Transverse colon (tissue), 4 donors: ENCODE measurements around the gene LRRC4C.

Experiments used
- CTCF ChIP-seq, 5 experiments: fragments of 200-600 bp in 3 of 5; fragments of 450-650 bp in 2 of 5; sonication (generic) in 3 of 5; IDR thresholded peaks; 1 replicate in 2 of 5; 2 replicates in 3 of 5; pipeline ENCODE4 v1.5.1; 2016 to 2017; ENCODE audit warnings: antibody characterized with exemption in 5 of 5, inconsistent platforms in 3 of 5, mild to moderate bottlenecking in 2 of 5, moderate library complexity in 1 of 5
- EP300 ChIP-seq: sonication (generic); formaldehyde crosslinking; IDR thresholded peaks from one replicate; pipeline ENCODE4 v1.6.1; 2017; ENCODE audit warnings: antibody characterized with exemption, low read depth
- POLR2A ChIP-seq: fragments of 450-650 bp; IDR thresholded peaks from one replicate; pipeline ENCODE4 v1.6.1; 2016; ENCODE audit warnings: antibody characterized with exemption, mild to moderate bottlenecking, moderate library complexity
- POLR2AphosphoS5 ChIP-seq, 3 donors: sonication (generic); formaldehyde crosslinking; IDR thresholded peaks; one replicate each; pipeline ENCODE4 v1.6.1; 2016; ENCODE audit warnings: antibody characterized with exemption in 3 of 3

GRCh38 chr11:41065432-41065831 is 394.0 kb downstream of the LRRC4C start:
- TF ChIP-seq CTCF (IDR thresholded peaks at IDR 0.05) (no peak), POLR2AphosphoS5 (IDR thresholded peaks at IDR 0.05) (no peak), EP300 (no peak), POLR2A (no peak)
